KMS-11 (cell line): Measurements from ENCODE around the gene HES6.

Experiments
- H2AFZ ChIP-seq: fragments of 200-600 bp; sonication (generic); 2 replicates; pipeline ENCODE4 v1.6.1; 2016; ENCODE audit warnings: antibody characterized with exemption, mixed run types, low read depth
- H3K27ac ChIP-seq: fragments of 200-600 bp; sonication (generic); 2 replicates; pipeline ENCODE4 v1.6.1; 2016; ENCODE audit warnings: mild to moderate bottlenecking, mixed run types
- H3K27me3 ChIP-seq: fragments of 200-600 bp; sonication (generic); 2 replicates; pipeline ENCODE4 v1.6.1; 2017; ENCODE audit warnings: mild to moderate bottlenecking, low read depth, mixed run types, moderate library complexity; ENCODE audit not compliant: insufficient read depth
- H3K36me3 ChIP-seq: fragments of 200-600 bp; sonication (generic); 2 replicates; pipeline ENCODE4 v1.6.1; 2017; ENCODE audit warnings: mild to moderate bottlenecking, mixed run types; ENCODE audit not compliant: insufficient read depth
- H3K4me1 ChIP-seq: fragments of 200-600 bp; sonication (generic); 2 replicates; pipeline ENCODE4 v1.6.1; 2016; ENCODE audit warnings: mild to moderate bottlenecking, low read depth, mixed run types; ENCODE audit not compliant: poor library complexity, severe bottlenecking
- H3K4me2 ChIP-seq: fragments of 200-600 bp; sonication (generic); 2 replicates; pipeline ENCODE4 v1.7.0; 2016; ENCODE audit warnings: mild to moderate bottlenecking, mixed run types
- H3K4me3 ChIP-seq: fragments of 200-600 bp; sonication (generic); IDR thresholded peaks from 2 replicates; pipeline ENCODE4 v1.6.1; 2017; ENCODE audit warnings: low read depth, low read length, mixed read lengths; ENCODE audit not compliant: insufficient read depth
- H3K79me2 ChIP-seq: fragments of 200-600 bp; sonication (generic); 2 replicates; pipeline ENCODE4 v1.6.1; 2016; ENCODE audit warnings: low read depth, mixed run types; ENCODE audit not compliant: insufficient read depth
- H3K9ac ChIP-seq: fragments of 200-600 bp; sonication (generic); 2 replicates; pipeline ENCODE4 v1.6.1; 2016; ENCODE audit warnings: mild to moderate bottlenecking, mixed run types
- H4K20me1 ChIP-seq: fragments of 200-600 bp; sonication (generic); 2 replicates; pipeline ENCODE4 v1.6.1; 2016; ENCODE audit warnings: mild to moderate bottlenecking, mixed run types; ENCODE audit not compliant: insufficient read depth
- TF ChIP-seq, protein P1 (sequence below): fragments of 200-600 bp; sonication (generic); conservative IDR thresholded peaks from 2 replicates; pipeline ENCODE4 v1.6.1; 2017; ENCODE audit warnings: low read depth, mild to moderate bottlenecking, antibody characterized with exemption, low read length, moderate library complexity, mixed read lengths

Gene HES6

DNA sequence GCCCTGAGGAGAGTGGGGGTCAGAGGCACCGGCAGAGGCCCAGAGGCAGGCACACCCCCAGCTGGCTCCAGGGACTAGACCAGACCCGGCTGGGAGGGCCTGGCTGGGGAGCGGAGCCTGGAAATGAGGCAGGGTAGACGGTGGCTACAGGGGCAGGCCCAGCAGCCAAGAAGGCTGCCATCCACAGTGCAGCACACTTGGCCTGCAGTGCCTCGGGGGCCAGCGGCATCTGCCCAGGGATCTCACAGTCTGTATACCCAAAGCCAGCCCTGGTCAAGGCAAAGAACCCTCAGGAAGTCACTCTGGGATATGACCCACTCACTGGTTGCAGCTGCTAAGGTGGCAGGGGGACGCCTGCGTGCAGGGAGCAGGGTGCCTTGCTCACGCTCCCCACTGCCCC, 30.8 kb upstream of the HES6 start:
- Histone ChIP-seq H3K36me3 (no peaks in the 10 kb centered on the region), H3K4me2 (no peak overlapping the region), H2AFZ (no peak overlapping the region), H3K27ac (no peak overlapping the region), H3K4me1 (peaks cover 28% of the 10 kb centered on the region), H4K20me1 (no peaks in the 10 kb centered on the region), H3K79me2 (no peaks in the 10 kb centered on the region), H3K9ac (no peak overlapping the region), H3K27me3 (no peaks in the 10 kb centered on the region), H3K4me3 (no peak overlapping the region)
- TF ChIP-seq, protein P1, sequence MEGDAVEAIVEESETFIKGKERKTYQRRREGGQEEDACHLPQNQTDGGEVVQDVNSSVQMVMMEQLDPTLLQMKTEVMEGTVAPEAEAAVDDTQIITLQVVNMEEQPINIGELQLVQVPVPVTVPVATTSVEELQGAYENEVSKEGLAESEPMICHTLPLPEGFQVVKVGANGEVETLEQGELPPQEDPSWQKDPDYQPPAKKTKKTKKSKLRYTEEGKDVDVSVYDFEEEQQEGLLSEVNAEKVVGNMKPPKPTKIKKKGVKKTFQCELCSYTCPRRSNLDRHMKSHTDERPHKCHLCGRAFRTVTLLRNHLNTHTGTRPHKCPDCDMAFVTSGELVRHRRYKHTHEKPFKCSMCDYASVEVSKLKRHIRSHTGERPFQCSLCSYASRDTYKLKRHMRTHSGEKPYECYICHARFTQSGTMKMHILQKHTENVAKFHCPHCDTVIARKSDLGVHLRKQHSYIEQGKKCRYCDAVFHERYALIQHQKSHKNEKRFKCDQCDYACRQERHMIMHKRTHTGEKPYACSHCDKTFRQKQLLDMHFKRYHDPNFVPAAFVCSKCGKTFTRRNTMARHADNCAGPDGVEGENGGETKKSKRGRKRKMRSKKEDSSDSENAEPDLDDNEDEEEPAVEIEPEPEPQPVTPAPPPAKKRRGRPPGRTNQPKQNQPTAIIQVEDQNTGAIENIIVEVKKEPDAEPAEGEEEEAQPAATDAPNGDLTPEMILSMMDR, result no peak

DNA sequence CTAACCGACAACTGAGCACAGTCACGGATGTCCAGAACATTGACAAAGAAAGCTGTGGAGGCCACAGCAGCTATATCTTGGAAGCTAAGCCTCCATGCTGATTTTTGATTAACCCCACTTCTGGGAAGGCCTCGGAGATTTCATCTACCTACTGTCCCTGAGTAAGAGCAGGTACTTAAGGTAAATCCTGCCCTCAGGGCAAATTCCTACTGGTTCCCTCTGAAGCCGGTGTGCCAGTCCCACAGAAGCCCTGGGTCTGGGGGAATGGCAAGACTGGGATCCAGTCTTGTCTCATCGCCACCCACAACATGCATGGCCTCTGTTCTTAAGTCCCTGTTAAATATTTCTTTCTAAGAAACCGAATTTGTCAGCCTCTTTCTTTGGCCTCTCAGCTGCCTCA, 29.9 kb upstream of the HES6 start:
- no peak overlapping the region for H3K27ac ChIP-seq
- H4K20me1 ChIP-seq, result no peaks in the 10 kb centered on the region
- TF ChIP-seq, protein P1, result no peak
- no peak overlapping the region for H3K9ac ChIP-seq
- no peaks in the 10 kb centered on the region for H3K36me3 ChIP-seq
- H2AFZ ChIP-seq, result no peak overlapping the region
- no peak overlapping the region for H3K4me2 ChIP-seq
- no peaks in the 10 kb centered on the region for H3K27me3 ChIP-seq
- H3K4me3 ChIP-seq, result no peak overlapping the region
- no peaks in the 10 kb centered on the region for H3K79me2 ChIP-seq
- peaks cover 33% of the 10 kb centered on the region for H3K4me1 ChIP-seq

DNA sequence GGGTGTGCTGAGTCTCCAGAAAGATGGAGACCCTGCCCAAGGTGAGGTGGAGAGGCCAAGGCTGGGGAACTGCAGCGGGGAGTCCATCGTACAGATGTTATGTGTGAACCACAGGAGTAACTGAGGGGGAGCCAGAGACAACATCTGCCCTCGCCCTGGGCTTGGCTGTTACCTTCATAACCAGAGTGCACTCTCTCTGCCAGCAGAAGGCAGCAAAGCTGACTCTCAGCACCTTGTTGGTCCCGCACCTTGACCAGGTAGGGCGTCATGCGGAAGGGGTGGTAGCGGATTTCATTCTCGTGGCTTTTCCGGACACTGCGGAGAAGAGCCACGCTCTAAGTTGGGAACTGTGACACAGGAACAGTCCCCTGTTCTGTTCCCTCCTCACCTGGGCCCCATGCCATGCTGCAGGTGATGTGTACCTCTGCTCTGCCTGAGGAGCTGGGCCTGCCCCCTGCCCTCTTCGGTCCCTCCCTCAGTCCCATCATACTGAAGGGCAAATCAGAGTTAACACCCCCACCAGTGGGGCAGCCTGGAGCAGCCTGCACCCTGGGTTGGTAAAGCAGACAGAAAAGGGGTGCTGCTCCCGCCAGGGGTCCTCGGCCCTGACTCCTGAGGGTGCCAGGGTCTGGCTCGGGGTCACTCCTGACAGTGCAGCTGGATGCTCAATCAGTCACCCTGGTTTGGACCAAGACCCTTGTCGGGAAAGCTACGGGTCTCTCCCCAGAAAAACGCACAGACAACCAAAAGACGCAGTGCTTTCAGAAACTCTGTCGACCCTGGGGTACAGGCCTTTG, 28.2 kb upstream of the HES6 start:
- Histone ChIP-seq H2AFZ (no peak overlapping the region), H4K20me1 (no peaks in the 10 kb centered on the region), H3K27me3 (no peaks in the 10 kb centered on the region), H3K9ac (no peak overlapping the region), H3K27ac (no peak overlapping the region), H3K36me3 (no peaks in the 10 kb centered on the region), H3K4me1 (peaks cover 43% of the 10 kb centered on the region), H3K79me2 (no peaks in the 10 kb centered on the region), H3K4me2 (no peak overlapping the region), H3K4me3 (no peak overlapping the region)
- TF ChIP-seq, protein P1, result no peak

DNA sequence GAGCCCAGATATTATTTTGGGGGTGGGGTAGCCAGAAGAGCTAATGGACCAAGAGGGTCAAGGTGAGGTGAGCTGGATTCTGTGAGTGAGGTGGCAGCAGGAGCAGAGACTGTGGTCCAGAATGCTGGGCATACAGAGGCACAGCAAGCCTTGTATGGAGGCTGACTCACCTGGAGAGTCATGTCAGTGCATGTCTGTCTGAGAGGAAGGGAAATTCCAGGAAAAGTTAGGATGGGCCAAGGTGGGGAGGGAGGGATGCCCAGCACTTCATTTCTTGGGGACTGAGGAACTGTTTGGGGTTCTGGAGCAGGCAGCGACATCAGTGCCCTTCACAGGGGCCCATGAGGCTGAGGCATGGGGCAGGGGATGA, 27.5 kb upstream of the HES6 start:
- Histone ChIP-seq H2AFZ (no peak overlapping the region), H4K20me1 (no peaks in the 10 kb centered on the region), H3K79me2 (no peaks in the 10 kb centered on the region), H3K4me3 (no peak overlapping the region), H3K4me1 (peaks cover 50% of the 10 kb centered on the region), H3K36me3 (no peaks in the 10 kb centered on the region), H3K9ac (no peak overlapping the region), H3K27me3 (no peaks in the 10 kb centered on the region), H3K27ac (no peak overlapping the region), H3K4me2 (peak overlapping the region; percentile 57; the same call in 1 of the 2 replicates)
- TF ChIP-seq, protein P1, result no peak
